IMR-90 (cell line): Measurements from ENCODE around the gene FAF1. TPM values are rescaled to one million over a fixed set of nuclear protein-coding genes. Genes with fewer than 3 reads are reported as not detected.

ENCODE experiments used
- ATAC-seq: fragments of 200-7000 bp; cut with Tn5 transposase; 2 replicates; pipeline ENCODE4 v1.9.1; 2020; ENCODE audit warnings: low read depth, mild to moderate bottlenecking, moderate library complexity
- BruUV-seq: library from RNA; stranded (reverse); fragments of 400-500 nt; replicated peaks from 2 replicates; lab custom pipeline; 2021; lab: Mats Ljungman, UMichigan
- CTCF ChIA-PET: fragments of 300-600 bp; formaldehyde crosslinking; extraction: SDS; loops from one replicate; lab custom pipeline; 2021; ENCODE audit warnings: antibody characterized with exemption; lab: Yijun Ruan, JAX
- POLR2A ChIA-PET: fragments of 300-600 bp; sonication (Branson Sonifier 250); formaldehyde crosslinking; loops from one replicate; lab custom pipeline; 2022; ENCODE audit warnings: antibody characterized with exemption; ENCODE audit not compliant: unreplicated experiment; lab: Charles Lee
- DNase-seq: peaks from one replicate; pipeline ENCODE4 v3.0.0; 2013
- H2AFZ ChIP-seq: replicated peaks from 2 replicates; pipeline ENCODE3; 2013; ENCODE audit warnings: low read length, mild to moderate bottlenecking; ENCODE audit not compliant: poor library complexity
- H2AK5ac ChIP-seq: 2 replicates; pipeline ENCODE4 v1.6.1; 2013; ENCODE audit warnings: low read depth, low read length, inconsistent platforms
- H2AK9ac ChIP-seq: replicated peaks from 2 replicates; pipeline ENCODE3; 2013; ENCODE audit warnings: mild to moderate bottlenecking, low read depth, low read length, moderate library complexity; ENCODE audit not compliant: poor library complexity
- H2BK120ac ChIP-seq: 2 replicates; pipeline ENCODE4 v1.6.1; 2013; ENCODE audit warnings: low read depth, low read length, inconsistent platforms
- H2BK15ac ChIP-seq: 3 replicates; pipeline ENCODE4 v1.6.1; 2013; ENCODE audit warnings: low read depth, low read length, inconsistent platforms
- H2BK20ac ChIP-seq: 2 replicates; pipeline ENCODE4 v1.6.1; 2013; ENCODE audit warnings: low read depth, mild to moderate bottlenecking, inconsistent platforms, low read length, moderate library complexity
- H2BK5ac ChIP-seq: 2 replicates; pipeline ENCODE4 v1.6.1; 2013; ENCODE audit warnings: mild to moderate bottlenecking, low read depth, low read length, inconsistent platforms; ENCODE audit not compliant: poor library complexity, severe bottlenecking
- H3K14ac ChIP-seq: replicated peaks from 2 replicates; pipeline ENCODE4 v1.6.1; 2013; ENCODE audit warnings: low read depth, low read length, inconsistent platforms
- H3K18ac ChIP-seq: 2 replicates; pipeline ENCODE4 v1.6.1; 2013; ENCODE audit warnings: low read depth, low read length, control low read depth
- H3K23ac ChIP-seq: 2 replicates; pipeline ENCODE4 v1.6.1; 2013; ENCODE audit warnings: low read depth, low read length, inconsistent platforms
- H3K27ac ChIP-seq: 2 replicates; pipeline ENCODE4 v1.5.1; 2013; ENCODE audit warnings: mild to moderate bottlenecking, control low read depth, low read length; ENCODE audit not compliant: insufficient read depth
- H3K27me3 ChIP-seq: 2 replicates; pipeline ENCODE4 v1.6.1; 2013; ENCODE audit warnings: low read length; ENCODE audit not compliant: control insufficient read depth, insufficient read depth
- H3K36me3 ChIP-seq: 2 replicates; pipeline ENCODE4 v1.6.1; 2013; ENCODE audit warnings: low read length, mixed read lengths; ENCODE audit not compliant: control insufficient read depth, insufficient read depth
- H3K4ac ChIP-seq: 2 replicates; pipeline ENCODE4 v1.6.1; 2013; ENCODE audit warnings: low read depth, low read length, inconsistent platforms
- H3K4me1 ChIP-seq: 2 replicates; pipeline ENCODE4 v1.6.1; 2013; ENCODE audit warnings: low read length, mixed read lengths; ENCODE audit not compliant: control insufficient read depth, insufficient read depth
- H3K4me2 ChIP-seq: 2 replicates; pipeline ENCODE4 v1.6.1; 2013; ENCODE audit warnings: low read depth, mild to moderate bottlenecking, control low read depth, low read length, moderate library complexity
- H3K4me3 ChIP-seq: 2 replicates; pipeline ENCODE4 v1.5.1; 2013; ENCODE audit warnings: low read depth, mild to moderate bottlenecking, control low read depth, low read length, moderate library complexity; ENCODE audit not compliant: insufficient read depth
- H3K56ac ChIP-seq: 2 replicates; pipeline ENCODE4 v1.6.1; 2013; ENCODE audit warnings: low read length, inconsistent platforms; ENCODE audit not compliant: insufficient read depth; ENCODE audit errors: extremely low read depth
- H3K79me1 ChIP-seq, 2 experiments: 2 replicates each; pipeline ENCODE4 v1.6.1; 2013; ENCODE audit warnings: low read length in 2 of 2, inconsistent platforms in 1 of 2, low read depth in 1 of 2
- H3K9ac ChIP-seq: 2 replicates; pipeline ENCODE4 v1.6.1; 2013; ENCODE audit warnings: low read depth, low read length, control low read depth
- H3K9me1 ChIP-seq: 2 replicates; pipeline ENCODE4 v1.6.1; 2013; ENCODE audit warnings: low read length, inconsistent platforms; ENCODE audit not compliant: insufficient read depth
- H3K9me3 ChIP-seq: 2 replicates; pipeline ENCODE4 v1.6.1; 2013; ENCODE audit warnings: low read length; ENCODE audit not compliant: control insufficient read depth, insufficient read depth
- H4K20me1 ChIP-seq: 2 replicates; pipeline ENCODE4 v1.6.1; 2013; ENCODE audit warnings: low read length, inconsistent platforms; ENCODE audit not compliant: insufficient read depth
- H4K5ac ChIP-seq: 2 replicates; pipeline ENCODE4 v1.6.1; 2013; ENCODE audit warnings: mild to moderate bottlenecking, low read depth, low read length, control low read depth
- H4K8ac ChIP-seq, 2 experiments: 2 replicates each; pipeline ENCODE4 v1.6.1; 2013; ENCODE audit warnings: low read depth in 2 of 2, low read length in 2 of 2, control low read depth in 1 of 2, inconsistent platforms in 1 of 2
- H4K91ac ChIP-seq: 2 replicates; pipeline ENCODE4 v1.6.1; 2013; ENCODE audit warnings: low read depth, low read length, inconsistent platforms; ENCODE audit not compliant: insufficient read depth
- MAFK ChIP-seq: IDR thresholded peaks from 2 replicates; pipeline ENCODE4 v1.6.1; 2012; ENCODE audit warnings: low read depth, low read length, improper control_type of control experiment
- MXI1 ChIP-seq: IDR thresholded peaks from 2 replicates; pipeline ENCODE4 v1.6.1; 2012; ENCODE audit warnings: low read depth, mild to moderate bottlenecking, low read length, moderate library complexity, borderline replicate concordance
- WGBS, 2 experiments: methylation state at CpG; one replicate each; pipeline versions ENCODE4 v1.1.5 to v1.1.7; 2013; ENCODE audit warnings: missing lambda C conversion rate in 2 of 2; ENCODE audit not compliant: insufficient read length in 1 of 2; ENCODE audit errors: extremely low coverage in 2 of 2; 5-methylcytosine and 5-hydroxymethylcytosine counted together
- dilution Hi-C: fragments of 300-500 bp; cut with HindIII; formaldehyde crosslinking; loops from one replicate; pipeline ENCODE4 v1.14.3; 2018; ENCODE audit warnings: low sequenced_read_pairs; ENCODE audit not compliant: unreplicated experiment
- in situ Hi-C: fragments of 300-500 bp; cut with MboI; formaldehyde crosslinking; loops from 3 replicates; pipeline ENCODE4 v1.14.3; 2019; ENCODE audit warnings: low sequenced_read_pairs, inconsistent platforms, mixed read lengths
- intact Hi-C: fragments of 100-400 bp; cut with micrococcal nuclease; formaldehyde crosslinking; loops from 2 replicates; pipeline ENCODE4 v1.10.0; 2022
- polyA plus RNA-seq, 3 experiments: library from polyadenylated mRNA; depleted of rRNA; stranded (reverse); fragments of >200 nt; gene quantifications; 2 replicates each; pipeline ENCODE4 v1.2.3, GENCODE V29; 2012; ENCODE audit warnings: low replicate concordance in 1 of 3
- total RNA-seq: library from RNA; depleted of rRNA; stranded (reverse); fragments of >200 nt; gene quantifications from 2 replicates; pipeline ENCODE4 v1.2.3, GENCODE V29; 2012

The FAF1 gene
- total and polyA plus RNA-seq, 2 of the 4 experiments (the other 2 are of a cell fraction) = 18.8 to 72.9 TPM

GRCh38 chr1:50418600-50419109 is 541.4 kb downstream of the FAF1 start:
- TF ChIP-seq MXI1 = no peak
- no peak for TF ChIP-seq MAFK
- Histone ChIP-seq H2BK120ac (no peak overlapping the region), H2BK5ac (no peak overlapping the region), H3K18ac (no peak overlapping the region), H3K27ac (no peak overlapping the region), H3K9me1 (no peaks in the 10 kb centered on the region), H3K4me2 (peak overlapping the region; percentile 63; the same call in 1 of the 2 replicates), H2AFZ (peak overlapping the region; percentile 73), H2BK20ac (no peak overlapping the region), H3K56ac (no peak overlapping the region), H4K91ac (no peak overlapping the region), H2AK9ac (no peak overlapping the region), H3K9me3 (peaks cover 3% of the 10 kb centered on the region; the same call in 1 of the 2 replicates), H3K23ac (no peak overlapping the region), H3K4me1 (peaks cover 2% of the 10 kb centered on the region; the same call in 1 of the 2 replicates), H2AK5ac (no peak overlapping the region), H3K4me3 (no peak overlapping the region), H3K9ac (no peak overlapping the region), H3K27me3 (peaks cover 98% of the 10 kb centered on the region), H3K79me1 (no peaks in the 10 kb centered on the region), H2BK15ac (no peak overlapping the region), H4K20me1 (no peaks in the 10 kb centered on the region), H3K36me3 (no peaks in the 10 kb centered on the region), H4K5ac (no peak overlapping the region), H4K8ac (no peak overlapping the region), H3K14ac (no peak overlapping the region), H3K4ac (no peak overlapping the region)
- intact Hi-C loops (no loop called here), in situ Hi-C loops (no loop called here), dilution Hi-C loops (no loop called here)
- peak; percentile 38 for ATAC-seq
- 2% methylated on average over 33 of the region's 64 CpGs; no CpG with 5 or more reads in 1 of the 2 experiments for WGBS, 2 experiments
- ChIA-PET POLR2A (no interaction called here), CTCF (no interaction called here)
- DNase-seq = no peak
- no TSS peak for BruUV-seq
